Calu3 (cell line): Measurements from ENCODE around the gene FUT1. TPM values are rescaled to one million over a fixed set of nuclear protein-coding genes. Genes with fewer than 3 reads are reported as not detected.
A peak's percentile ranks its signal among the peaks of the same experiment; 100 is the strongest.

Experiments
- BruUV-seq: library from RNA; stranded (reverse); fragments of 400-500 nt; replicated peaks from 2 replicates; lab custom pipeline; 2021; lab: Mats Ljungman, UMichigan
- CTCF ChIA-PET: fragments of 300-600 bp; sonication (Branson Sonifier 250); formaldehyde crosslinking; loops from one replicate; lab custom pipeline; 2022; ENCODE audit warnings: antibody characterized with exemption; lab: Charles Lee
- DNase-seq: peaks from one replicate; pipeline ENCODE4 v3.0.0; 2022
- H3K27ac Mint-ChIP-seq: one replicate; pipeline ENCODE4 v1.8.0; 2022; ENCODE audit warnings: mixed read lengths; ENCODE audit not compliant: unreplicated experiment
- H3K27me3 Mint-ChIP-seq: one replicate; pipeline ENCODE4 v1.8.0; 2022; ENCODE audit warnings: mixed read lengths; ENCODE audit not compliant: unreplicated experiment
- H3K36me3 Mint-ChIP-seq: one replicate; pipeline ENCODE4 v1.8.0; 2022; ENCODE audit warnings: mild to moderate bottlenecking, moderate library complexity, mixed read lengths; ENCODE audit not compliant: insufficient read depth, unreplicated experiment
- H3K4me1 Mint-ChIP-seq: one replicate; pipeline ENCODE4 v1.8.0; 2022; ENCODE audit warnings: mild to moderate bottlenecking, low read depth, mixed read lengths; ENCODE audit not compliant: unreplicated experiment
- H3K4me3 Mint-ChIP-seq: one replicate; pipeline ENCODE4 v1.8.0; 2022; ENCODE audit warnings: mild to moderate bottlenecking, low read depth, moderate library complexity, mixed read lengths; ENCODE audit not compliant: unreplicated experiment
- H3K9me3 Mint-ChIP-seq: one replicate; pipeline ENCODE4 v1.8.0; 2022; ENCODE audit warnings: low read depth, mixed read lengths; ENCODE audit not compliant: unreplicated experiment
- intact Hi-C: fragments of 100-400 bp; cut with micrococcal nuclease; formaldehyde crosslinking; loops from one replicate; pipeline ENCODE4 v1.10.0; 2022; ENCODE audit not compliant: unreplicated experiment
- total RNA-seq: library from RNA; stranded (reverse); gene quantifications from 2 replicates; pipeline ENCODE4 v1.2.3, GENCODE V29; 2022
- TF ChIP-seq, protein P1 (sequence below): fragments of 200-600 bp; IDR thresholded peaks from one replicate; pipeline ENCODE4 v1.8.0; 2022; ENCODE audit warnings: antibody characterized with exemption; ENCODE audit not compliant: unreplicated experiment

Gene FUT1
- total RNA-seq, 1 experiment from 2014 or later, result 2.9 TPM

DNA sequence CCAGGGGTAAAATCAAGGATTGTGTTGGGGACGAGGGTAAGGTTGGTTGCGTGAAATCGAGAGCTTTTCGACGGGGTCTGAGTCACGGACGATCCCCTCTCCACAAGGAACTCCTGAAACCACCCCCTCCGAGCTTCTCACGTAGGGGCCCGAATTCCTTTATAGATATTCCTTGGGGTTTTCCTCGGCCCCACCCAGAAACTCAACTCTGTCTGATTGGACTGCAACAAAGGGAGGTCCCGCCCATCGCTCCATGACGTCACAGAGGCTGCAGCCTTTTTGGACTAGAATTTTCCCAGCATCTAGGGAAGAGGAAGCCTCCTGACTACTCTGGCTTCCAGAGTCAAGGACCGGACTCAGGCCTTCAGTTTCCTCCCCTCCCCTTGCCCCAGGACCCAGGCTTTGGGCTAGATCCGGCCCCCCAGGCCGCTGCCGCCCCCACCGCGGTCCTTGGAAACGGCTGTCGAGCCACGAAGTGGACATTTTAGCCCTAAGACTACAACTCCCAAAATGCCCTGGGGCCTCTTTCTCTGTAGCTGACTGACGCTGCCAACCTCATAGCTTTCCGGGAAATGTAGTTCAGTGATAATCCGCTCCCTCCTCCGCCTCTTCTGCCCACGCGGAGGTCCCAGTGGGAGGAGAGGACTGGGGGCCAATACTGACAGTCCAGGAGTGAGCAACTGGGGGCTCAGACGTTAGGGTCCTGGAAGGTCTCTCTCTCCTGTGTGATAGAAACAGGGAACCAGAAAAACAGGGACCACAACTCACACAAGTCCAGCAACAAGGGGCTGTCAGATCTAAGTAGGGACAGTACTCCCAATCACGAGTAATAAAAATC, 5.5 kb downstream of the FUT1 start, which contains the start of gene IZUMO1:
Gene IZUMO1 (minus strand): TSS at position 172 of the 838 bp plus-strand sequence. CDS start 1,050 bp downstream, outside the sequence.
- no peaks in the 10 kb centered on the region for H3K4me1 Mint-ChIP-seq
- DNase-seq, result no peak
- TF ChIP-seq, protein P1, sequence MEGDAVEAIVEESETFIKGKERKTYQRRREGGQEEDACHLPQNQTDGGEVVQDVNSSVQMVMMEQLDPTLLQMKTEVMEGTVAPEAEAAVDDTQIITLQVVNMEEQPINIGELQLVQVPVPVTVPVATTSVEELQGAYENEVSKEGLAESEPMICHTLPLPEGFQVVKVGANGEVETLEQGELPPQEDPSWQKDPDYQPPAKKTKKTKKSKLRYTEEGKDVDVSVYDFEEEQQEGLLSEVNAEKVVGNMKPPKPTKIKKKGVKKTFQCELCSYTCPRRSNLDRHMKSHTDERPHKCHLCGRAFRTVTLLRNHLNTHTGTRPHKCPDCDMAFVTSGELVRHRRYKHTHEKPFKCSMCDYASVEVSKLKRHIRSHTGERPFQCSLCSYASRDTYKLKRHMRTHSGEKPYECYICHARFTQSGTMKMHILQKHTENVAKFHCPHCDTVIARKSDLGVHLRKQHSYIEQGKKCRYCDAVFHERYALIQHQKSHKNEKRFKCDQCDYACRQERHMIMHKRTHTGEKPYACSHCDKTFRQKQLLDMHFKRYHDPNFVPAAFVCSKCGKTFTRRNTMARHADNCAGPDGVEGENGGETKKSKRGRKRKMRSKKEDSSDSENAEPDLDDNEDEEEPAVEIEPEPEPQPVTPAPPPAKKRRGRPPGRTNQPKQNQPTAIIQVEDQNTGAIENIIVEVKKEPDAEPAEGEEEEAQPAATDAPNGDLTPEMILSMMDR, result no peak
- no peak within 1 kb of the TSS for H3K27ac Mint-ChIP-seq
- no peaks in the 10 kb centered on the region for H3K9me3 Mint-ChIP-seq
- intact Hi-C loops, result no loop called here
- peaks cover 22% of the 10 kb centered on the region for H3K36me3 Mint-ChIP-seq
- CTCF ChIA-PET, result interaction anchor here (1.5 kb wide), 1 partner anchor 8 kb away, joined by 3 read pairs; no protein-coding TSS in a partner anchor
- no peak within 1 kb of the TSS for H3K4me3 Mint-ChIP-seq
- no TSS peak for BruUV-seq
- peaks cover 18% of the 10 kb centered on the region for H3K27me3 Mint-ChIP-seq

DNA sequence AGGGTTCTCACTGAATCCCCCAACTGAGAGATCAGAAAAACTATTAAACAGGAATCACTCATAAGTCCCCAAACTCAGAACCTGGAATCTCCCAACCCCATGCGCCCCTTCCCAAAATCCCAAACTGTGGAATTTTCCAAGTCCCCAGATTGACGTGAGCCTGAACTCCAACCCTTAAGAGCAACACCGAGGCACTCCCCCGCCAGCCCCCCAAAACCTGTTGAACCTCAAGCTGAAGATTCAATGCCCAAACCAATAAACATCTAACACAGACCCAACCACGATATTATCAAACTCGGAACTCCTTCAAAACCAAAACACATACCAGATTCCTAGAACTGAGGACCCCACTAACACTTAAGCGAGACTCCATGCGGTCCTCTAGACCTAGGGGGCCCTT, 6.3 kb downstream of the FUT1 start:
- H3K4me3 Mint-ChIP-seq, result no peak overlapping the region
- H3K9me3 Mint-ChIP-seq, result no peaks in the 10 kb centered on the region
- H3K27ac Mint-ChIP-seq, result no peak overlapping the region
- TF ChIP-seq, protein P1, result no peak
- H3K36me3 Mint-ChIP-seq, result peaks cover 16% of the 10 kb centered on the region
- BruUV-seq, result no TSS peak
- no peak for DNase-seq
- peaks cover 18% of the 10 kb centered on the region for H3K27me3 Mint-ChIP-seq
- no peaks in the 10 kb centered on the region for H3K4me1 Mint-ChIP-seq
- CTCF ChIA-PET, result no interaction called here
- intact Hi-C loops, result no loop called here

DNA sequence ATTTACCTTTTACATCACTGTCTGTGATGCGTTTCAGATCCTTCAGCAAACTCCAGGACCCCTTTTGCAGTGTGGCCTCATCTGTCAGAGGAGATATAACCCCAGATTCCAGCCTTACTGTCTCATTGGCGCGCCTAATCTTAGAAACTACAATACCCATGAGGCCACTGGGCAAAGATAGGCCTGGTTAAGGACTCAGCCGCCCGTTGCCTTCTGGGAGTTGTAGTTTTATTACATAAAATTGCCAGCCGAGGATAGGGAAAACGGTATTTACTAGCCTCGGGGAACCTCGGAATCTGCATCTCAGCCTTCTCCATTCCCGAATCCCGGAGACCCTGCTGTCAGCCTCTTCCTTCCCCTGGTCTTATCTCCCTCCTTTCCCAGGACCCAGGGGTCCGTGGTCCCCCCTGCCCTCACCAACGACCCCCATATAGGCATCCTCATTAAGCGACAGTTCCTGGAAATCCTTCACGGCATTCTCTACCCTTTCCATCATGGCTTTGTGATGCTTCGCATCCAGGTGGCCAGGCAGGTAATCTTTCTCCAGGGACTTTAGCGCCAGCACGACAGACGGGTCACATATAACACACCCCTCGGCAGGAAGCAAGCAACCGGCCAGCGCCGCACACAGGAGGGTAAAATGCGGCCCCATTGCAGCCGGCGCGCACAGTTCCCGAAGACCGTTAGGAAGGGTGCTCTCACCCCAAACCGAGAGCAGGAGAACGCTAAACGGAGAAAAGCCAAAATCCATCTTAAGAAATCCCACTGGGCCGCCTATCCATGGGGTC, 7.0 kb downstream of the FUT1 start:
- intact Hi-C loops, result no loop called here
- H3K36me3 Mint-ChIP-seq, result peaks cover 9% of the 10 kb centered on the region
- DNase-seq, result peak; percentile 52
- H3K4me1 Mint-ChIP-seq, result no peaks in the 10 kb centered on the region
- CTCF ChIA-PET, result no interaction called here
- H3K27ac Mint-ChIP-seq, result no peak overlapping the region
- no peaks in the 10 kb centered on the region for H3K9me3 Mint-ChIP-seq
- no peak overlapping the region for H3K4me3 Mint-ChIP-seq
- TF ChIP-seq, protein P1, result no peak
- no TSS peak for BruUV-seq
- peaks cover 18% of the 10 kb centered on the region for H3K27me3 Mint-ChIP-seq

DNA sequence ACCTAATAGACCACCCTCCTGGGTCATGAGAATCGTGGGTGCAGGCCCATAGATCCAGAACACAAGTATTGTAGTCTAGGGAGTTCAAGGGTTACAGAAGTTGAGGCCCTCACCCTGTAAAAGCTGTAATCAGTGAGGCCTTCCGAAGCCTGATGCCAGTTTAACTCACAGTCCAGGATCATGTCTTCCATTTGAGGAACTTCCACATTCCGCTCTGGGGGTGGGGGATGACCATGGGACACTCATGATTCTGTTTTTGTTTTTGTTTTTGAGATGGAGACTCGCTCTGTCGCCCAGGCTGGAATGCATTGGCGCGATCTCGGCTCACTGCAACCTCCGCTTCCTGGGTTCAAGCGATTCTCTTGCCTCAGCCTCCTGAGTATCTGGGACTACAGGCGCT, 10.3 kb downstream of the FUT1 start:
- Mint-ChIP-seq H3K4me3 (no peak overlapping the region), H3K27ac (no peak overlapping the region), H3K4me1 (peaks cover 8% of the 10 kb centered on the region), H3K9me3 (no peaks in the 10 kb centered on the region), H3K27me3 (peaks cover 18% of the 10 kb centered on the region), H3K36me3 (peaks cover 11% of the 10 kb centered on the region)
- CTCF ChIA-PET, result no interaction called here
- TF ChIP-seq, protein P1, result no peak
- no peak for DNase-seq
- BruUV-seq, result no TSS peak
- intact Hi-C loops, result no loop called here
